NCI-H128 (cell line): ENCODE data around the gene HORMAD2.

ENCODE experiments used
- DNase-seq: peaks from one replicate; lab custom pipeline; 2025; ENCODE audit not compliant: unreplicated experiment; lab: John Stamatoyannopoulos, UW

HORMAD2 gene

GRCh38 chr22:30079952-30080533, at the start of gene HORMAD2:
Gene HORMAD2, plus strand, starts transcription at chr22:30080464. Its CDS starts 13,489 bp downstream, at chr22:30093953.
- no peak for DNase-seq

- DNase-seq: no peak
These were observed 48.9 kb upstream of the HORMAD2 start for GRCh38 chr22:30031328-30031727.

GRCh38 chr22:30031764-30032455, 48.4 kb upstream of the HORMAD2 start:
- no peak for DNase-seq

- DNase-seq: no peak
These were observed 47.1 kb upstream of the HORMAD2 start for GRCh38 chr22:30033137-30033536.

GRCh38 chr22:30033901-30034300, 46.4 kb upstream of the HORMAD2 start:
- DNase-seq: no peak

GRCh38 chr22:30036656-30037055, 43.6 kb upstream of the HORMAD2 start:
- DNase-seq: no peak

GRCh38 chr22:30038219-30038618, 42.0 kb upstream of the HORMAD2 start:
- DNase-seq: no peak

GRCh38 chr22:30040499-30041260, 39.6 kb upstream of the HORMAD2 start:
- DNase-seq: no peak

GRCh38 chr22:30041475-30041874, 38.8 kb upstream of the HORMAD2 start:
- DNase-seq: no peak

- DNase-seq: no peak
These were observed 38.4 kb upstream of the HORMAD2 start for GRCh38 chr22:30041881-30042280.

- no peak for DNase-seq
These were observed 37.1 kb upstream of the HORMAD2 start for GRCh38 chr22:30043161-30043560.

GRCh38 chr22:30044369-30044768, 35.9 kb upstream of the HORMAD2 start:
- DNase-seq: peak; percentile 4

- DNase-seq: no peak
These were observed 35.3 kb upstream of the HORMAD2 start for GRCh38 chr22:30044881-30045493.

GRCh38 chr22:30045494-30045887, 34.8 kb upstream of the HORMAD2 start:
- no peak for DNase-seq

GRCh38 chr22:30045901-30046715, 34.2 kb upstream of the HORMAD2 start:
- no peak for DNase-seq

- DNase-seq: no peak
These were observed 33.4 kb upstream of the HORMAD2 start for GRCh38 chr22:30046716-30047363.

GRCh38 chr22:30047364-30047738, 32.9 kb upstream of the HORMAD2 start:
- no peak for DNase-seq

- no peak for DNase-seq
These were observed 31.6 kb upstream of the HORMAD2 start for GRCh38 chr22:30048681-30049080.

- DNase-seq: no peak
These were observed 26.0 kb upstream of the HORMAD2 start for GRCh38 chr22:30054067-30054763.

GRCh38 chr22:30054764-30055069, 25.5 kb upstream of the HORMAD2 start:
- no peak for DNase-seq
